UCSD-AML1 (cell line): ENCODE data around the gene REPIN1.

Experiments
- DNase-seq: peaks from one replicate; lab custom pipeline; 2025; ENCODE audit not compliant: unreplicated experiment; lab: John Stamatoyannopoulos, UW

REPIN1 gene

GRCh38 chr7:150368096-150368883 is at the start of gene REPIN1:
Gene REPIN1, plus strand, starts transcription at chr7:150368822. Its CDS starts 890 bp downstream, at chr7:150369712.
- DNase-seq = peak; percentile 75

DNA sequence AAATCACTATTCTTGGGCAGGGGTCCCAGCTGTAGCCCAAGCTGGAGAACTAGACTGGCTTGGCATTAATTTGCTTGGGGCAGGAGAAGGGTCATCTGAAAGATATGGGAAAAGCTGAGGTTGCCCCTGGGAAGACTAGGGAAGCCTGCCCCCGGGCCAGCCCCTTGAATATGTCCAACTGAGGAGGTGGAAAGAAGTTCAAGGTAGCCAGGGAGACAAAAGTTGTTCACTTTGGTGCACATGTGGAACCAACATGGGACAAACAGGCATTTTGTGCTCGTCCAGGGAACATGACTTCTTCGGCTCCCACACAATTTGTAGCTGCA is 46.9 kb upstream of the REPIN1 start:
- DNase-seq = no peak

GRCh38 chr7:150322114-150322832 is 46.3 kb upstream of the REPIN1 start:
- no peak for DNase-seq

DNA sequence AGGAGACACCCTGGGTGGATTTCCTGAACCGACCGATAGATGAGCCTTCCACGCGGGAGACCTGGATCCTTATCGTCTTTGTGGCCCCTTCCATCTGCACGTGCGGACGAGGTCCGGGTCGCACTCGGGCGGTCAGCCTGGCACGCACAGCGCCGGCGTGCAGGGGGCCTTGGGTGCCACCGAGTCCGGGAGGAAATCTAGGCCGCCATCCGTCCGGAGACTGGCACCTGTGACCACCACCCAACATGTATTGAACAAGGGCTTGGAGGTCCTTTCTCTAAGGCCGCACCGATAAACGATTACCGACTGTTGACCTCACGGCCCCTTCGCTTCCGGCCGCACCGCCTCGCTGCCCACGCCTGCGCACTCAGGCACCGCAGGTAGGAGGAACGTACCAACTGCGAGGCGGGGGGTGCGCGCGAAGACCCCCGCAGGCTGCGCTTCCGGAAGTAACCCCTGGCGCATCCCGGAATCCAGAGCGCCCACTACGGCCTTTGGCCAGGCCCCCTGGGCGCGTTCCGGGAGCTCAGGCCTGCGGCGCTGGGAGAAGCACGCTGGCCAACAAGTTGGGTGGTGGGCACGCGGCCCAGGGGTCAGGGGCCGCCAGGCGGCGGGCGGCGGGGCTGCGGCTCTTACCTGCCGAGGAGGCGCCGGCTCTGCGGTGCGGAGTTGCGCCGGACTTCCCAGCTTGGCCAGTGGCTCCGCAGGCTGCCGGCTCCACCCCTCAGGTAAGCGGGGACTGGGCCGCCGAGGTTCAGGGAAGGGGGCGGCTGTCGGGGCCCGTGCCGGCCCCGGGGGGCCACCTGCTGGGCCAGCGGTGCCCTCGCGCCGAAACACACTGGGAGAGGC is 45.6 kb upstream of the REPIN1 start, which contains the start of the genes ACTR3C and LRRC61:
Gene ACTR3C (minus strand): TSS at position 713 of the 849 bp plus-strand sequence. CDS start 28,249 bp downstream, outside the sequence.
Gene LRRC61 (plus strand): TSS at position 523 of the 849 bp plus-strand sequence. CDS start 13,507 bp downstream, outside the sequence.
- no peak for DNase-seq

DNA sequence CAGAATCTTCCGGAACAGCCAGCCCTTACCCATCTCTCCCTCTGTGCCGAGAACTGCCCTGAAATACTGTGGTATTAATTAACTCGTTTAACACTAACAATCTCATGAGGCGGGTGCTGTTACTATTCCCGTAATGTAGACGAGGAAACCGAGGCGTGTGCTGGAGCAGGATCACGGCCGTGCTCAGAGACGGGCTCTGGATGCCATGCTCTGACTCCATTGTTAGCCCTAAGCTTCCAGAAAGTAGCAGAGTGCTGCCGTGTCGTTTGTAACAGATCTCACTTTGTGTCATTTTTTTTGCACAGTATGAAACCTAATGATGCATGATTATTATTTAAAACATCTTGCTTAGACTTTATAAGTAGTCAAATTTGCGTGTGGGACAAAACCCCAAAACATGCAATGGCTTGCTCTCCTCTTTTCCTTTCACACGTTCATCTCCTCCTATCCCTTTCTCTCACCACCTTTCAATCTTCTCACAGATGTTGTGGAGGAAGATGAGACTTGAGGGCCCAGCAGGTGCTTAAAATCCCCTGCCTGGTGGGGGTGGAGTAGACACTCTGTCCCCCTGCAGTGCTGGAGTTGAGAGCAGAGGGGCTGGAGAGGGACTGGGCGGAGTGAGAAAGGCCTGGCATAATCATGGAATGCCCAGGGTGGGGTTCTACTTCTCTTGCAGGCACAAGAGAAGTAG is 44.8 kb upstream of the REPIN1 start:
- no peak for DNase-seq

GRCh38 chr7:150324373-150324961 is 44.2 kb upstream of the REPIN1 start:
- no peak for DNase-seq

DNA sequence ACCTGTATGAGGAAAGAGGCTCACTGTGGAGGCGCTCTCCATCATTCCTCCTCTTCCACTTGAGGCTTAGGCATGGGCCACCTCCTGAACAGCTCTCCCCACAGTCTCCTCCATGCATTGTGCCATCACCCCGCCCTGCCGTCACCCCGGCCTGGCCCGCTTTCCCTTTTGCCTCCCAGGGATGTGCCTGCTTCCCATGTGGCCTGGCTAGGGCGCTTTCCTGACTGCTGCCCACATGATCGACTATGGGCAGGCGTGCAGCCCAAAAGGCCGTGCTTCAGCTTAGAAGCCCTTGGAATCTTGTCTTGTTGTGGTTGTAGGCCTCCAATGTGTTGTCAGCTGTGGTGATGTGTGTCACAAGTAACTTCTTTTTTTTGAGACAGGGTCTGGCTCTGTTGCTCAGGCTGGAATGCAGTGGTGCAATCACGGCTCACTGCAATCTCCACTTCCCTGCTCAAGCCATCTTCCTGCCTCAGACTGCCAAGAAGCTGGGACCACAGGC is 43.5 kb upstream of the REPIN1 start:
- no peak for DNase-seq

DNA sequence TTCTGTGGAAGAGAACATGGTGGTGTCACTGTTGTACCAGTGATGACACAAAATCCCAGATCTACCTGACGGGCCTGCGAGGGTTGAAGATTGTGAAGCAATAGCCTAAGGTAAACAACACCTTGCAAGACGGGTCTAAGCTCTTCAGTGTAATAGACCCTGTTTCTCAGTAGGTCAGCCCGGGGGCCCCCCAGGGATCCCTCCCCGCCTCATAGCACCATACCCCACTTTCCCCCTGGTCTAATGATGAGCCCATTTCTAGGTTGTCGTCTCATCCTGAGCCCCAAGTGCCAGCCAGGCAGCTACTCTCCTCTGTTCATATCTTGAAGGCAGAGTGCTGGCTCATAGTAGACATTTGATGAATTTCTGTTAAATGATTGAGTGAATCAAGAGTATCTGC is 42.7 kb upstream of the REPIN1 start:
- DNase-seq = no peak

DNA sequence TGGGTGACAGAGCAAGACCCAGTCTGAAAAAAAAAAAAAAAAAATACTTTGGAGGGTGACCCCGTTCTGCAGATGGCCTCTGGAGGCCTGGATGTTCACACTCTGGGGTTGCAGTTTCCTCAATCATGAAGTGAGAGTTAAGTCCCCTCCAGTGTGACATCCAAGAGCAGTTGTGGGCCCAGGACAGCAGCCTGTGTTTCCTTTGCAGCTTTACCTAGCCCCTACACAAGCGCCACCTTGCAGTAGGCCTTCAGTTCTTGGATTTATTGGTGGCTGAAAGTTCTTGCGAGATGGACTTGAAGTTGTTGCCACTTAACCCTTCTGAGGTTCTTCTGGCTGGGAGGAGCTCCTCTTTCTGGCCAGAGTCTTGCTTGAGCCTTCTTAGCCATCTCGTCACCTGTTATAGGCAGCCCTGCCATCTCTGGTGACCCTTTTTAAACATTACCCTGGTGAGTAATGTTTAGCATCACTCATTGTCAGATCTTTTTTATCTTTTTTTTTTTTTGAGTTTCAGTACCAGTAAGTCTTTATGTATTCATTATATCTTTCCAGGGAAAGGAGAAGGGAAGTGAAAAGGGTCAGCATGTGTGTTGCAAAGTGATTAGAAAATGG is 41.9 kb upstream of the REPIN1 start:
- DNase-seq = no peak

DNA sequence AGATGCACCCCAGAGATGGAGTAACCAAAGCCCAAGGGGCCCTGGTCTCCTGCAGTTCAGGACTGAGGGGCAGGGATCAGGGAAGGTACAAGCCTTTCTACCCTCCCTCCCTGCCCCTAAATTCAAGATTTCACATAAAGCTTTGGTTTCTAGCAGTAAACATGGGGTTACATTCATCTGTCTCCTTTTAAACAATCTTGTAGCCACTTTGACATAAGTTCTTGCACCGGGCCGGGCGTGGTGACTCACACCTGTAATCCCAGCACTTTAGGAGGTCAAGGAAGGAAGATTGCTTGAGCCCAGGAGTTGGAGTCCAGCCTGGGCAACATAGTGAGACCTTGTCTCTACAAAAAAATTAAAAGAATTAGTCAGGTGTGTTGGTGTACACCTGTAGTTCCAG is 41.3 kb upstream of the REPIN1 start:
- DNase-seq = no peak

GRCh38 chr7:150329331-150330120 is 39.1 kb upstream of the REPIN1 start:
- DNase-seq = no peak

GRCh38 chr7:150330211-150330885 is 38.3 kb upstream of the REPIN1 start:
- no peak for DNase-seq

GRCh38 chr7:150332852-150333635 is 35.6 kb upstream of the REPIN1 start:
- DNase-seq = no peak

DNA sequence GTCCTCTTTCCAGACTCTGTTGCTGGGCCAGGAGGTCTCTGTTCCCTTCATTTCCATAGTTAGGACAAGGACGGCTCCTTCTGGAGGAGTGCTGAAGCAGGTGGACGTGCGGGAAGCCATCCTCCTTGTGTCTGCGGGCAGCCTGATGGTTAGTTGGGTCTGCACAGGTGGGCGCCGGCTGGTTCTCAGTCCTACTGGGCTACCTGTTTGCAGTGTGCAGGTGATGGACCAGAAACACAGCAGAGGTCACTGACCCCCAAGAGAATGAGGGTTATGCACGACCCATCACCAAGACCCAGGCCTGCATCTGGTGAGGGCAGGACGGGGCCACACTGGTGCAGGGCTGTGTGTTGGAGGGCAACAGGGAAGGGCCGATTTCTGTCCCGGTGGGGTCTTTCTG is 35.0 kb upstream of the REPIN1 start:
- no peak for DNase-seq

DNA sequence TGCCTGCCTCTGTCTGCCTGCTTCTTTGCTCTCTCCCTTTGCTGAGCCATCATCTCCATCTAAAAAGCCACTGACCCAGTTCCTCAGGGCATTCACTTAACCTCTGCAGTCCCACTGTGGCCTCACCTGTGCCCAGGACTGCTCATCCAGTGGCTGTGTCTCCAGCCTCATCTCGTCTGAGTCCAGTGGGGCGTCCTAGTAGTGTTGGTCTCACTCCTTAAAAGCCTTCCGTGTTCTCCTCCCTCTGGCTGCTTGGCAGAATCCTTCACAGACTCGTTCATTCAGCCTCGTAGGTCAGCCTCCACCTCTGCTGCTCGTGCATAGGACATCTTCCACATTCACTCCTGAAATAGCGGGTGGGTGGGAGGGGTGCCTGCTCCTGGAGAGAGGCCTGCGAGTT is 34.5 kb upstream of the REPIN1 start:
- DNase-seq = no peak

DNA sequence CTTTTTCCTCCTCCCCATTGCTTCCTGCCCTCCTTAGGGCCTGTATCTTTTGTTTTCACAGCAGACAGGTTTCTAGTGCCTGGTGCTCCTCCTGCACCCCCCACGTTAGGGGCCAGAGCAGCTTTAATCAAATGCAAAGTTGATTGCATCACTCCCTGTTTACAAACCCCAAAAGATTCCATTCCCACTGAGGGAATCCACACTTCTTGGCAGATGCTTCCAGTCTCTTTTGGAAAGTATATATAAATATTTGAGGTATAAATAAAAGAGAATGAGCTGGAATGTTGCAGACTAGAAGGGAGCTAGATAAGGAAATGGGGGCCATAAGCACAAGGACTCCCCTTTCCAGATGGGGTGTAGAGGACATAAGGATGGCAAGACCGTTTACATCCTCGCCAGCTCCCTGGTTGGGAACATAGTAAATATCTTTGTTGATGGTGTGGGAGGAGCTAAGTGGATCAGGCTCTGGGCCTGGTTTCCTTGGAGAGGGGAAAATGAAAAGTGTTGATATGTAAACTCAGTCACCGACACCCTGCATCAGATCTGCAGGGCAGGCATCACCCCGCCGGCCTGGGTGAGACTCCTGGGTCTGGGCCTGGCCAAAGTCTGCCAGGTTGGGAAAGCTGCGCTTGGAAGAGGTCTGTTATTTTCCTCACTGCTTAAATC is 33.4 kb upstream of the REPIN1 start:
- DNase-seq = no peak

DNA sequence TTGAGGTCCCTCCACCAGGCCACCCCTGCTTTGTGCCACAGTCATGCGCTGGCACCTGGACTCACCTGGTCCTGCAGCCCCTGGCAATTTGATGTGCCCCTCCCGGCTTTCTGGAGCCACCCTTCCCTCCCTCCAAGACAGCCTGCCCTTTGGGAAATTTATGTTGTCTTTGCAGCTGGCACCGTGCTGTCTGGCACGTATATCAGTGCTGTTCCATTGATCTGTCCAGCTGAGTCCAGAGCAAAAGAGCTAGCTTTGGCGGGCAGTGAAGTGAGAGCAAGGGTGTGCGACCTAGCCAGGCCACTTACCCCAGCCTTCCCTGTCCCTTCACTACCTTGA is 32.9 kb upstream of the REPIN1 start:
- no peak for DNase-seq
